Nephron (organoid): ENCODE results near the gene CCT7.

ENCODE experiments used
- H3K27ac Mint-ChIP-seq, 3 experiments: 2 replicates each; pipeline ENCODE4 v1.8.0; 2020; ENCODE audit warnings: mixed read lengths in 3 of 3, mild to moderate bottlenecking in 2 of 3, moderate library complexity in 1 of 3
- H3K27me3 Mint-ChIP-seq: 2 replicates; pipeline ENCODE4 v1.8.0; 2021; ENCODE audit warnings: low read depth, mild to moderate bottlenecking, moderate library complexity, mixed read lengths
- H3K36me3 Mint-ChIP-seq: 2 replicates; pipeline ENCODE4 v1.8.0; 2020; ENCODE audit warnings: low read depth, mixed read lengths
- H3K4me1 Mint-ChIP-seq: 2 replicates; pipeline ENCODE4 v1.8.0; 2020; ENCODE audit warnings: mixed read lengths
- H3K4me3 Mint-ChIP-seq, 3 experiments: 2 replicates each; pipeline ENCODE4 v1.8.0; 2020; ENCODE audit warnings: mild to moderate bottlenecking in 3 of 3, mixed read lengths in 3 of 3, moderate library complexity in 2 of 3
- H3K9me3 Mint-ChIP-seq: 2 replicates; pipeline ENCODE4 v1.8.0; 2020; ENCODE audit warnings: mixed read lengths
- CTCF ChIP-seq, 3 experiments: fragments of 200-600 bp; sonication (generic); IDR thresholded peaks; one replicate each; pipeline ENCODE4 v1.5.0; 2021; ENCODE audit warnings: antibody characterized with exemption in 3 of 3; ENCODE audit not compliant: unreplicated experiment in 3 of 3

CCT7 gene

GRCh38 chr2:73301636-73302035 lies 67.5 kb downstream of the CCT7 start:
- no peak overlapping the region for H3K27ac Mint-ChIP-seq
- no peaks in the 10 kb centered on the region for H3K36me3 Mint-ChIP-seq
- H3K9me3 Mint-ChIP-seq: peaks cover 2% of the 10 kb centered on the region

More at GRCh38 chr2:73301636-73302035, 67.5 kb downstream of the CCT7 start:
- no peak for TF ChIP-seq CTCF (IDR thresholded peaks at IDR 0.05; ENCODE audit: unreplicated experiment in 3 of 3)
- H3K27me3 Mint-ChIP-seq: peaks cover 72% of the 10 kb centered on the region
- no peaks in the 10 kb centered on the region for H3K4me1 Mint-ChIP-seq
- H3K4me3 Mint-ChIP-seq: no peak overlapping the region
